Fibroblast of the aortic adventitia (primary cell): ENCODE data around the gene BICRAL. TPM values are rescaled to one million over a fixed set of nuclear protein-coding genes. Genes with fewer than 3 reads are reported as not detected.

Source experiments
- DNase-seq: peaks from one replicate; pipeline ENCODE4 v3.0.0-alpha.2; 2010; ENCODE audit warnings: low read depth
- H3K4me3 ChIP-seq: 2 replicates; pipeline ENCODE4 v1.5.1; 2011; ENCODE audit warnings: low read depth, mild to moderate bottlenecking, control low read depth, low read length, moderate library complexity
- CTCF ChIP-seq: IDR thresholded peaks from 2 replicates; pipeline ENCODE4 v1.5.1; 2011; ENCODE audit warnings: mild to moderate bottlenecking, low read length, control low read depth, inconsistent platforms; ENCODE audit not compliant: insufficient read depth
- total RNA-seq: library from RNA; depleted of rRNA; stranded (reverse); fragments of >200 nt; gene quantifications from 2 replicates; pipeline ENCODE4 v1.2.3, GENCODE V29; 2012; ENCODE audit warnings: low replicate concordance

Gene BICRAL
- total RNA-seq, 1 donor: 15.8 TPM

GRCh38 chr6:42846505-42846904 is 64.7 kb downstream of the BICRAL start:
- no peak for TF ChIP-seq CTCF
- no peak for DNase-seq
- H3K4me3 ChIP-seq: no peak overlapping the region

- DNase-seq: no peak
- no peak for TF ChIP-seq CTCF
- no peak overlapping the region for H3K4me3 ChIP-seq
Measured at GRCh38 chr6:42848700-42849099, 66.8 kb downstream of the BICRAL start.

GRCh38 chr6:42851599-42851998 is 69.7 kb downstream of the BICRAL start:
- no peak for TF ChIP-seq CTCF
- no peak overlapping the region for H3K4me3 ChIP-seq
- no peak for DNase-seq

DNA sequence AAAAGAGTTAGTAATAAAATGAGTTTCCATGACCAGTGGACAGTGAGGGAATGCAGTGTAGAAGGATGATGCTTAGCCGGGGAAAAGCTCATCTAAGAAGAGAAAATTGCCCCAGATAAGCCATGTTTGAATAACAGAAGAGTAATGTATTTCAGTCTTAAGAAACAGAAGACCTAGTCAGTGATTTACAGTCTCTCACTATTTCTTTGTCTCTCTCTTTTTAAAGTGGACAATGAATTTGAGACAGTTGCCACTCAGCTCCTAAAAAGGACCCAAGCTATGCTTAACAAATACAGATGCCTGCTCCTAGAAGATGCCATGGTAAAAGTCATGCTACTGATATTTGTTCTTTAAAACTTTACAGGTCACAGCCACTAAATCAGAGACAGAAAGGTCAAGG is 78.2 kb downstream of the BICRAL start:
- no peak for TF ChIP-seq CTCF
- DNase-seq: no peak
- H3K4me3 ChIP-seq: no peak overlapping the region

DNA sequence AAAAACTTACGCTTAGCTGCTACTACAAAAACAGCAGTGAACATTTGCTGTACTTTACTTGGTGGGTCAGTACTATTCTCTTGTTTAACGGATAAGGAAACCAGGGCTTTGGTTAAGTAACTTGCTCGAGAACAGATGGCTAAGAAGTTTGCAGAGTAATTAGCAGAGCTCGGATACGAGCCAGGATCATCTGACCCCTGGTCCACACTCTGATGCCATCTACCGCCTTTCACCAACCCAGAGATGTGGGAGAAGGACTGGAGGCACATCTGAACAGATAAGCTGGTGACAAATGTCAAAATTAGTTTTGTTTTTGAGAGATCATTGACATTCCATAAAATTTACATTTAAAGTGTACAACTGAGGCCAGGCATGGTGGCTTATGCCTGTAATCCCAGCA is 78.6 kb downstream of the BICRAL start:
- no peak for DNase-seq
- no peak overlapping the region for H3K4me3 ChIP-seq
- no peak for TF ChIP-seq CTCF

- H3K4me3 ChIP-seq: no peak overlapping the region
- no peak for TF ChIP-seq CTCF
- peak; percentile 69 for DNase-seq
Measured at GRCh38 chr6:42864602-42865001, 82.8 kb downstream of the BICRAL start.

GRCh38 chr6:42870145-42870936 is 88.5 kb downstream of the BICRAL start:
- DNase-seq: no peak
- no peak overlapping the region for H3K4me3 ChIP-seq
- TF ChIP-seq CTCF: no peak
